DND-41 (cell line): ENCODE data around the gene MAGIX.
"Not testable (repeated sequence)": the region's sequence is repeated elsewhere in the genome, so short reads cannot be mapped to it uniquely, and the experiment has no call there.

Experiments
- CTCF ChIP-seq: IDR thresholded peaks from 2 replicates; pipeline ENCODE4 v1.5.1; 2012; ENCODE audit warnings: borderline replicate concordance, low read length, moderate library complexity, mild to moderate bottlenecking; ENCODE audit not compliant: poor library complexity, severe bottlenecking; ENCODE audit errors: extremely low read depth
- EZH2 ChIP-seq: IDR thresholded peaks from 3 replicates; pipeline ENCODE4 v1.6.1; 2012; ENCODE audit warnings: borderline replicate concordance, low read depth, mild to moderate bottlenecking, moderate library complexity, low read length, inconsistent platforms; ENCODE audit not compliant: severe bottlenecking

DNA sequence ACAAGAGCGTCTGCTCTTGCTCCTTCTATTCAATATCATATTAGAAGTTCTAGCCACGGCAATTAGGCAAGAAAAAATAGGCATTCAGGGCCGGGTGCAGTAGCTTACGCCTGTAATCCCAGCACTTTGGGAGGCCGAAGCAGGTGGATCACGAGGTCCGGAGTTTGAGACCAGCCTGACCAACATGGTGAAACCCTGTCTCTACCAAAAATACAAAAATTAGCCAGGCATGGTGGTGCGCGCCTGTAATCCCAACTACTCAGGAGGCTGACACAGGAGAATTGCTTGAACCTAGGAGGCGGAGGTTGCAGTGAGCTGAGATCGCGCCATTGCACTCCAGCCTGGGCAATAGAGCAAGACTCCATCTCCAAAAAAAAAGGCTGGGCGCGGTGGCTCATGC is 13.3 kb upstream of the MAGIX start:
- not testable (repeated sequence) for TF ChIP-seq CTCF, EZH2
